HepG2 (cell line): ENCODE measurements around the gene STK39. TPM values are rescaled to one million over a fixed set of nuclear protein-coding genes. Genes with fewer than 3 reads are reported as not detected.

Experiments
- ASH2L ChIP-seq: fragments of 300-600, 200-600 bp; sonication (generic); IDR thresholded peaks from 2 replicates; pipeline ENCODE4 v1.7.0; 2017; ENCODE audit warnings: low read depth, mild to moderate bottlenecking, moderate library complexity, mixed read lengths, low read length; ENCODE audit not compliant: insufficient read length
- BCL3 ChIP-seq: sonication (generic); formaldehyde crosslinking; IDR thresholded peaks from 2 replicates; pipeline ENCODE4 v1.5.1; 2020; ENCODE audit warnings: mild to moderate bottlenecking, missing genetic modification reagents, moderate library complexity
- DNMT1 ChIP-seq: sonication (generic); formaldehyde crosslinking; IDR thresholded peaks from 2 replicates; pipeline ENCODE4 v1.5.1; 2020; ENCODE audit warnings: mild to moderate bottlenecking, missing genetic modification reagents
- ELF3 ChIP-seq: IDR thresholded peaks from 2 replicates; pipeline ENCODE4 v1.6.1; 2016; ENCODE audit warnings: missing genetic modification reagents, missing compliant biosample characterization
- ERF ChIP-seq: IDR thresholded peaks from 2 replicates; pipeline ENCODE4 v1.6.1; 2018; ENCODE audit warnings: missing biosample characterization, missing genetic modification reagents
- HDAC2 ChIP-seq: sonication (generic); formaldehyde crosslinking; IDR thresholded peaks from 2 replicates; pipeline ENCODE4 v1.4.0; 2020; ENCODE audit warnings: missing genetic modification reagents
- HMGXB3 ChIP-seq: sonication (generic); formaldehyde crosslinking; IDR thresholded peaks from 2 replicates; pipeline ENCODE4 v1.4.0; 2020; ENCODE audit warnings: missing genetic modification reagents, borderline replicate concordance
- IKZF4 ChIP-seq: sonication (generic); formaldehyde crosslinking; IDR thresholded peaks from 2 replicates; pipeline ENCODE4 v1.5.1; 2020; ENCODE audit warnings: borderline replicate concordance, mild to moderate bottlenecking, low read depth, missing genetic modification reagents; ENCODE audit errors: not compliant biosample characterization
- MED13 ChIP-seq: sonication (generic); formaldehyde crosslinking; IDR thresholded peaks from 2 replicates; pipeline ENCODE4 v1.5.0; 2020; ENCODE audit warnings: missing genetic modification reagents
- NFKB2 ChIP-seq: sonication (generic); formaldehyde crosslinking; IDR thresholded peaks from 2 replicates; pipeline ENCODE4 v1.4.0; 2020; ENCODE audit warnings: missing genetic modification reagents, borderline replicate concordance
- REPIN1 ChIP-seq: sonication (generic); formaldehyde crosslinking; IDR thresholded peaks from 2 replicates; pipeline ENCODE4 v1.8.0; 2022; ENCODE audit warnings: missing genetic modification reagents, low read depth, mild to moderate bottlenecking, borderline replicate concordance
- RFX1 ChIP-seq: fragments of 450-650 bp; IDR thresholded peaks from 2 replicates; pipeline ENCODE4 v1.6.1; 2017
- SRSF1 ChIP-seq: fragments of 200-400 bp; formaldehyde crosslinking; optimal IDR thresholded peaks from 2 replicates; pipeline ENCODE3; 2017; ENCODE audit warnings: mild to moderate bottlenecking, low read depth, low read length, moderate library complexity
- TBP ChIP-seq: sonication (generic); formaldehyde crosslinking; IDR thresholded peaks from 2 replicates; pipeline ENCODE4 v1.5.0; 2020; ENCODE audit warnings: missing genetic modification reagents
- TGIF2 ChIP-seq: IDR thresholded peaks from 2 replicates; pipeline ENCODE4 v1.6.1; 2016; ENCODE audit warnings: control low read depth, missing compliant biosample characterization
- XRCC5 ChIP-seq: fragments of 200-400 bp; formaldehyde crosslinking; optimal IDR thresholded peaks from 2 replicates; pipeline ENCODE3; 2017; ENCODE audit warnings: mild to moderate bottlenecking, low read length
- ZBTB37 ChIP-seq: sonication (generic); formaldehyde crosslinking; IDR thresholded peaks from 2 replicates; pipeline ENCODE4 v1.4.0; 2020; ENCODE audit warnings: mild to moderate bottlenecking, missing genetic modification reagents
- ZNF138 ChIP-seq: sonication (generic); formaldehyde crosslinking; IDR thresholded peaks from 2 replicates; pipeline ENCODE4 v1.5.0; 2020; ENCODE audit warnings: mild to moderate bottlenecking, low read depth, missing genetic modification reagents
- ZNF7 ChIP-seq: IDR thresholded peaks from 2 replicates; pipeline ENCODE4 v1.6.1; 2016; ENCODE audit warnings: missing biosample characterization, missing genetic modification reagents
- ZSCAN31 ChIP-seq: sonication (generic); formaldehyde crosslinking; IDR thresholded peaks from 2 replicates; pipeline ENCODE4 v1.5.0; 2020; ENCODE audit warnings: low read depth, mild to moderate bottlenecking, missing genetic modification reagents
- polyA plus RNA-seq, 8 experiments: library from polyadenylated mRNA; depleted of rRNA in 3 of 8; stranded (reverse) in 7 of 8; unstranded in 1 of 8; fragments of >200 nt; fragmentation: Illumina TruSeq in 4 of 8; extraction: Trizol in 4 of 8; gene quantifications; 2 replicates each; pipeline versions ENCODE4 v1.2.1 to v1.2.3, GENCODE V29; 2011 to 2016; ENCODE audit warnings: low read depth in 4 of 8, missing spikeins in 1 of 8, mixed read lengths in 1 of 8; ENCODE audit not compliant: insufficient read depth in 1 of 8
- total RNA-seq, 5 experiments: library from RNA; depleted of rRNA; stranded (reverse); fragments of >200 nt; fragmentation: Illumina TruSeq; extraction: Trizol; gene quantifications; 2 replicates each; pipeline ENCODE4 v1.2.3, GENCODE V29; 2016; ENCODE audit warnings: low read depth in 1 of 5
- TF ChIP-seq, protein P1 (sequence below): sonication (generic); formaldehyde crosslinking; IDR thresholded peaks from 2 replicates; pipeline ENCODE4 v1.4.0; 2020; ENCODE audit warnings: missing genetic modification reagents

The STK39 gene
- total and polyA plus RNA-seq, 2 of the 13 experiments (the other 11 are each of a cell fraction or from before 2014, with no cell fraction given) = 27.3 to 38.4 TPM

DNA sequence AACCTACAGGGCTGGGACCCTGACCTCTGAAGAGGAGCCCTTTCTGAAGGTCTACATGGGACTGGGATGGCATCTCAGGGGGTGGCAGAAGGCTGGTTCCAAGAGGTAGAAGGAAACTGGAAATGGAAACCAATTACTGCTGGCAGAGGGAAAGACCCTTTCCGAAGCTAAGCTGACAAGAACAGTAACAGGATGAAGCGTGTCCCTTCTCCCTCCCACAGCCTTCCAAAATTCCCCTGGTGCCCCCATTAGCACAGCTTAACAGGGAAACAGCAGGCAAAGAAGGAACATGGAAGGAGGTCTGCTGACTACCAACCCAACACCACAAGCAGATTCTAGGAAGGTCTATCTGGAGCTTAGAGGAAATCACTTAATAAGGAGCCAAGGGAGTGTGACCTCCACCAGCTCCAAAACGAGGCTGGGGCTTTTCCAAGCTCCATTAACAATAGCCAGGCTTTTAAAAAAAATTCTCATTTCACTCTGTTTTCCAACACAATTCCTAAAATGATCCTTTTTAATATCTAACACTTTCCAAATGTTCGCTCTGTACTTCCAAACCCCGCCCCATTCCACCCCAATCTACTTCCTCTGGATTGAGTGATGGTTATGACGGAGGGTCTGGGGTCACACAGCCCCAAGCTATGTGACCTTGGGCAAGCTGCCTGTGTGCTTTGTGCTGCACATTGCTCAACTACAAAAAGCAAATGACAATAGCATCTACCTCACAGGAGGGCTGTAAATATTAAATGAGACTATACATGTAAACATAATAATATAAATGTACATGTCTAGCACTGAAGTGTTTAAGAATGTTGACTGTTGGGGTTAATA is 55.2 kb downstream of the STK39 start (continued):
- no peak for TF ChIP-seq BCL3 (CRISPR knock-in tag)
- peak; percentile 70 for TF ChIP-seq ELF3 (CRISPR knock-in tag)
- TF ChIP-seq ASH2L = peak; percentile 56
- TF ChIP-seq XRCC5 = no peak
- no peak for TF ChIP-seq IKZF4 (CRISPR knock-in tag)
- no peak for TF ChIP-seq NFKB2 (CRISPR knock-in tag)
- no peak for TF ChIP-seq ZNF138
- TF ChIP-seq MED13 (CRISPR knock-in tag) = no peak
- no peak for TF ChIP-seq REPIN1 (CRISPR knock-in tag)
- peak; percentile 72; the same call in 1 of the 2 replicates for TF ChIP-seq TGIF2 (CRISPR knock-in tag)
- no peak for TF ChIP-seq HMGXB3 (CRISPR knock-in tag)
- TF ChIP-seq SRSF1 = no peak
- no peak for TF ChIP-seq ZBTB37 (CRISPR knock-in tag)
- TF ChIP-seq, protein P1, sequence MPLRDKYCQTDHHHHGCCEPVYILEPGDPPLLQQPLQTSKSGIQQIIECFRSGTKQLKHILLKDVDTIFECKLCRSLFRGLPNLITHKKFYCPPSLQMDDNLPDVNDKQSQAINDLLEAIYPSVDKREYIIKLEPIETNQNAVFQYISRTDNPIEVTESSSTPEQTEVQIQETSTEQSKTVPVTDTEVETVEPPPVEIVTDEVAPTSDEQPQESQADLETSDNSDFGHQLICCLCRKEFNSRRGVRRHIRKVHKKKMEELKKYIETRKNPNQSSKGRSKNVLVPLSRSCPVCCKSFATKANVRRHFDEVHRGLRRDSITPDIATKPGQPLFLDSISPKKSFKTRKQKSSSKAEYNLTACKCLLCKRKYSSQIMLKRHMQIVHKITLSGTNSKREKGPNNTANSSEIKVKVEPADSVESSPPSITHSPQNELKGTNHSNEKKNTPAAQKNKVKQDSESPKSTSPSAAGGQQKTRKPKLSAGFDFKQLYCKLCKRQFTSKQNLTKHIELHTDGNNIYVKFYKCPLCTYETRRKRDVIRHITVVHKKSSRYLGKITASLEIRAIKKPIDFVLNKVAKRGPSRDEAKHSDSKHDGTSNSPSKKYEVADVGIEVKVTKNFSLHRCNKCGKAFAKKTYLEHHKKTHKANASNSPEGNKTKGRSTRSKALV (CRISPR knock-in tag) = no peak
- no peak for TF ChIP-seq TBP (CRISPR knock-in tag)
- no peak for TF ChIP-seq DNMT1 (CRISPR knock-in tag)
- peak; percentile 85 for TF ChIP-seq HDAC2 (CRISPR knock-in tag)
- no peak for TF ChIP-seq ZNF7
- no peak for TF ChIP-seq RFX1
- TF ChIP-seq ZSCAN31 = 0 out of 2 replicates have a peak, but pooled peaks have one; percentile 43
- peak; percentile 63; the same call in 1 of the 2 replicates for TF ChIP-seq ERF
